Peyer's patch (tissue), 4 donors: ENCODE measurements around the gene HOXD10. TPM values are rescaled to one million over a fixed set of nuclear protein-coding genes. Genes with fewer than 3 reads are reported as not detected.
A peak's percentile ranks its signal among the peaks of the same experiment; 100 is the strongest.

Experiments
- DNase-seq, 3 donors: peaks; one replicate each; pipeline ENCODE4 v3.0.0-alpha.2; 2017 to 2019
- H3K27ac ChIP-seq, 4 donors: fragments of 200-600 bp; sonication (generic); one replicate each; pipeline ENCODE4 v1.5.1; 2016 to 2019
- H3K27me3 ChIP-seq, 2 donors: fragments of 200-600 bp; sonication (generic); one replicate each; pipeline ENCODE4 v1.5.1; 2019
- H3K36me3 ChIP-seq, 3 donors: fragments of 200-600 bp; sonication (generic); one replicate each; pipeline ENCODE4 v1.5.1; 2016 to 2019
- H3K4me1 ChIP-seq, 4 donors: fragments of 200-600 bp; sonication (generic); one replicate each; pipeline ENCODE4 v1.5.1; 2016 to 2019
- H3K4me3 ChIP-seq, 4 donors: fragments of 200-600 bp; sonication (generic); 1 replicate in 3 of 4; 2 replicates in 1 of 4; pipeline ENCODE4 v1.5.1; 2016 to 2019; ENCODE audit warnings: mild to moderate bottlenecking in 1 of 4
- H3K9me3 ChIP-seq, 4 donors: fragments of 200-600 bp; sonication (generic); one replicate each; pipeline ENCODE4 v1.5.1; 2016 to 2019; ENCODE audit warnings: mild to moderate bottlenecking in 1 of 4
- CTCF ChIP-seq, 6 experiments: fragments of 450-650 bp in 4 of 6; fragments of 200-600 bp in 2 of 6; sonication (generic) in 1 of 6; IDR thresholded peaks; one replicate each; pipeline ENCODE4 v1.5.1; 2017 to 2019; ENCODE audit warnings: antibody characterized with exemption in 6 of 6, mild to moderate bottlenecking in 3 of 6, moderate library complexity in 1 of 6
- POLR2A ChIP-seq, 2 donors: fragments of 450-650 bp; IDR thresholded peaks; one replicate each; pipeline ENCODE4 v1.5.1; 2017; ENCODE audit warnings: antibody characterized with exemption in 2 of 2, mild to moderate bottlenecking in 2 of 2, moderate library complexity in 2 of 2
- total RNA-seq, 4 donors: library from RNA; depleted of rRNA; stranded (reverse); fragments of >200 nt; gene quantifications; one replicate each; pipeline ENCODE4 v1.1.0, GENCODE V29; 2016

Gene HOXD10
- total RNA-seq, 4 donors from 2014 or later, result not detected

- H3K9me3 ChIP-seq, result no peaks in the 10 kb centered on the region
Observed at GRCh38 chr2:176138923-176139660, 22.5 kb downstream of the HOXD10 start.

GRCh38 chr2:176139661-176140512 lies 23.3 kb downstream of the HOXD10 start:
- H3K4me3 ChIP-seq, result peak overlapping the region; percentile 35 to 82 (median 54)
- H3K27me3 ChIP-seq, result no peaks in the 10 kb centered on the region
- no peaks in the 10 kb centered on the region for H3K9me3 ChIP-seq
- peak; percentile 15 to 46 (median 44) for DNase-seq
- no peaks in the 10 kb centered on the region for H3K36me3 ChIP-seq
- peak overlapping the region; percentile 43 to 83 (median 56) for H3K27ac ChIP-seq
- peaks cover 0 to 19% (median 0%) of the 10 kb centered on the region in 4 donors for H3K4me1 ChIP-seq
- TF ChIP-seq CTCF (IDR thresholded peaks at IDR 0.05), result no peak
- TF ChIP-seq POLR2A (IDR thresholded peaks at IDR 0.05), result no peak

More at GRCh38 chr2:176138923-176139660, 22.5 kb downstream of the HOXD10 start:
- Histone ChIP-seq H3K27ac (peak overlapping the region; percentile 43 to 83 (median 56)), H3K36me3 (no peaks in the 10 kb centered on the region), H3K4me3 (peak overlapping the region in 2 of 4 donors; percentile 15 to 67), H3K4me1 (peaks cover 0 to 18% (median 0%) of the 10 kb centered on the region in 4 donors), H3K27me3 (no peaks in the 10 kb centered on the region)
- DNase-seq, result peak in 1 of 3 donors; percentile 27
- no peak for TF ChIP-seq CTCF (IDR thresholded peaks at IDR 0.05)
- TF ChIP-seq POLR2A (IDR thresholded peaks at IDR 0.05), result no peak

- peaks cover 0 to 27% (median 0%) of the 10 kb centered on the region in 4 donors for H3K4me1 ChIP-seq
- no peaks in the 10 kb centered on the region for H3K36me3 ChIP-seq
- H3K27me3 ChIP-seq, result no peaks in the 10 kb centered on the region
- H3K9me3 ChIP-seq, result no peaks in the 10 kb centered on the region
- TF ChIP-seq CTCF (IDR thresholded peaks at IDR 0.05) (peak; percentile 9 to 96 (median 88)), POLR2A (IDR thresholded peaks at IDR 0.05) (no peak)
- DNase-seq, result peak in 2 of 3 donors; percentile 79 to 88
- H3K4me3 ChIP-seq, result peak overlapping the region; percentile 35 to 82 (median 54)
- H3K27ac ChIP-seq, result peak overlapping the region; percentile 33 to 83 (median 56)
Observed at GRCh38 chr2:176140513-176141317, 24.1 kb downstream of the HOXD10 start.

GRCh38 chr2:176142281-176142680 lies 25.7 kb downstream of the HOXD10 start:
- no peak for DNase-seq
- no peaks in the 10 kb centered on the region for H3K36me3 ChIP-seq
- no peak overlapping the region for H3K27ac ChIP-seq
- no peaks in the 10 kb centered on the region for H3K9me3 ChIP-seq
- H3K4me1 ChIP-seq, result peaks cover 0 to 27% (median 0%) of the 10 kb centered on the region in 4 donors
- H3K27me3 ChIP-seq, result no peaks in the 10 kb centered on the region
- TF ChIP-seq POLR2A (IDR thresholded peaks at IDR 0.05) (no peak), CTCF (IDR thresholded peaks at IDR 0.05) (no peak)
- H3K4me3 ChIP-seq, result no peak overlapping the region
